MM.1S (cell line): ENCODE results near the gene LNPEP.

Source experiments
- DNase-seq: peaks from one replicate; pipeline ENCODE4 v3.0.0-alpha.2; 2015
- H2AFZ ChIP-seq: fragments of 300-600 bp; sonication (generic); 2 replicates; pipeline ENCODE4 v1.6.0; 2016; ENCODE audit warnings: antibody characterized with exemption, low read length
- H3F3A ChIP-seq: fragments of 300-600 bp; sonication (generic); 2 replicates; pipeline ENCODE4 v1.6.1; 2016; ENCODE audit warnings: mild to moderate bottlenecking, antibody characterized with exemption, low read length, moderate library complexity, mixed read lengths; ENCODE audit not compliant: insufficient read depth
- H3K27ac ChIP-seq: fragments of 300-600 bp; sonication (generic); 2 replicates; pipeline ENCODE4 v1.5.1; 2016; ENCODE audit warnings: mild to moderate bottlenecking, low read length
- H3K27me3 ChIP-seq: fragments of 300-600 bp; sonication (generic); replicated peaks from 2 replicates; pipeline ENCODE4 v1.6.0; 2016; ENCODE audit warnings: low read length; ENCODE audit not compliant: insufficient read depth
- H3K36me3 ChIP-seq: fragments of 300-600 bp; sonication (generic); replicated peaks from 2 replicates; pipeline ENCODE4 v1.6.1; 2016; ENCODE audit warnings: mild to moderate bottlenecking, low read length, mixed read lengths; ENCODE audit not compliant: insufficient read depth
- H3K4me1 ChIP-seq: fragments of 300-600 bp; sonication (generic); 2 replicates; pipeline ENCODE4 v1.6.1; 2016; ENCODE audit warnings: low read length, mixed read lengths
- H3K4me2 ChIP-seq: fragments of 300-600 bp; sonication (generic); 2 replicates; pipeline ENCODE4 v1.6.0; 2016; ENCODE audit warnings: low read depth, low read length
- H3K4me3 ChIP-seq: fragments of 300-600 bp; sonication (generic); 2 replicates; pipeline ENCODE4 v1.5.1; 2016; ENCODE audit warnings: low read length, mixed read lengths
- H3K79me2 ChIP-seq: fragments of 300-600 bp; sonication (generic); 2 replicates; pipeline ENCODE4 v1.6.1; 2016; ENCODE audit warnings: mixed run types, low read length, mixed read lengths
- H3K9ac ChIP-seq: fragments of 300-600 bp; sonication (generic); 2 replicates; pipeline ENCODE4 v1.6.1; 2016; ENCODE audit warnings: low read length, mixed read lengths
- H3K9me2 ChIP-seq: fragments of 300-600 bp; sonication (generic); replicated peaks from 2 replicates; pipeline ENCODE4 v1.6.1; 2016; ENCODE audit warnings: mild to moderate bottlenecking, low read length, mixed read lengths; ENCODE audit not compliant: insufficient read depth
- H3K9me3 ChIP-seq: fragments of 300-600 bp; sonication (generic); replicated peaks from 2 replicates; pipeline ENCODE4 v1.6.1; 2016; ENCODE audit warnings: mild to moderate bottlenecking, low read length, mixed read lengths; ENCODE audit not compliant: insufficient read depth
- H4K20me1 ChIP-seq: fragments of 300-600 bp; sonication (generic); 2 replicates; pipeline ENCODE4 v1.6.1; 2016; ENCODE audit warnings: mild to moderate bottlenecking, low read length, moderate library complexity, mixed read lengths; ENCODE audit not compliant: insufficient read depth
- EZH2 ChIP-seq: fragments of 300-600 bp; sonication (generic); optimal IDR thresholded peaks from 2 replicates; pipeline ENCODE3; 2017; ENCODE audit warnings: low read depth, mild to moderate bottlenecking, antibody characterized with exemption, low read length, mixed read lengths
- EZH2phosphoT487 ChIP-seq: fragments of 300-600 bp; sonication (generic); IDR thresholded peaks from 2 replicates; pipeline ENCODE4 v1.6.1; 2018; ENCODE audit warnings: antibody characterized with exemption, low read length
- TF ChIP-seq, protein P1 (sequence below): fragments of 300-600 bp; sonication (generic); IDR thresholded peaks from 2 replicates; pipeline ENCODE4 v1.5.1; 2016; ENCODE audit warnings: antibody characterized with exemption, low read length, mixed read lengths

Gene LNPEP

DNA sequence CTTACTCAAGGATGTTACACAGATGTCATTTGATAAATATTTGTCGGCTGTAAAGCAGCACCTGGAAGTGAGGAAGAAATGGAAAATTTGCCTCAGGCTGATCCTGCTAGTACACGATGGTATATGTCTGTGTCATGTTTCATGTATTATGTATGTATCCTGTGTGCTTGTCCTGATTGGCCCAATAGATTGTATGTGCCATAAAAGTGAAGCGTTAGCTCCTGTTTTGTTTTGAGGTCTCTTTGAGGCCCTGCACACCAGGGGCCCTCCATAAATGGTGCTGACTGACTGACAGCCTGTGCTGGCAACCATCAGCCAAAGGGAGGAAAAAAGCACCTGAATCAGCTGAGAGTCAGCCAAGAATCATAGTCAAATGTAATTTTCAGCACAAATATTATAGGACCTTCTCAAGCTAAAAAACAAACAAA lies 11.8 kb upstream of the LNPEP start:
- Histone ChIP-seq H4K20me1 (no peaks in the 10 kb centered on the region), H3K4me1 (peaks cover 19% of the 10 kb centered on the region), H3K79me2 (no peaks in the 10 kb centered on the region), H3K4me2 (no peak overlapping the region), H2AFZ (no peak overlapping the region), H3K36me3 (no peaks in the 10 kb centered on the region), H3K27me3 (no peaks in the 10 kb centered on the region), H3K27ac (no peak overlapping the region), H3K4me3 (no peak overlapping the region), H3K9ac (no peak overlapping the region), H3K9me3 (no peaks in the 10 kb centered on the region), H3K9me2 (no peaks in the 10 kb centered on the region), H3F3A (0 out of 2 replicates have a peak, but pooled peaks cover 5% of the 10 kb centered on the region)
- TF ChIP-seq, protein P1, sequence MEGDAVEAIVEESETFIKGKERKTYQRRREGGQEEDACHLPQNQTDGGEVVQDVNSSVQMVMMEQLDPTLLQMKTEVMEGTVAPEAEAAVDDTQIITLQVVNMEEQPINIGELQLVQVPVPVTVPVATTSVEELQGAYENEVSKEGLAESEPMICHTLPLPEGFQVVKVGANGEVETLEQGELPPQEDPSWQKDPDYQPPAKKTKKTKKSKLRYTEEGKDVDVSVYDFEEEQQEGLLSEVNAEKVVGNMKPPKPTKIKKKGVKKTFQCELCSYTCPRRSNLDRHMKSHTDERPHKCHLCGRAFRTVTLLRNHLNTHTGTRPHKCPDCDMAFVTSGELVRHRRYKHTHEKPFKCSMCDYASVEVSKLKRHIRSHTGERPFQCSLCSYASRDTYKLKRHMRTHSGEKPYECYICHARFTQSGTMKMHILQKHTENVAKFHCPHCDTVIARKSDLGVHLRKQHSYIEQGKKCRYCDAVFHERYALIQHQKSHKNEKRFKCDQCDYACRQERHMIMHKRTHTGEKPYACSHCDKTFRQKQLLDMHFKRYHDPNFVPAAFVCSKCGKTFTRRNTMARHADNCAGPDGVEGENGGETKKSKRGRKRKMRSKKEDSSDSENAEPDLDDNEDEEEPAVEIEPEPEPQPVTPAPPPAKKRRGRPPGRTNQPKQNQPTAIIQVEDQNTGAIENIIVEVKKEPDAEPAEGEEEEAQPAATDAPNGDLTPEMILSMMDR, result no peak
- TF ChIP-seq EZH2phosphoT487 (no peak), EZH2 (no peak)
- no peak for DNase-seq

DNA sequence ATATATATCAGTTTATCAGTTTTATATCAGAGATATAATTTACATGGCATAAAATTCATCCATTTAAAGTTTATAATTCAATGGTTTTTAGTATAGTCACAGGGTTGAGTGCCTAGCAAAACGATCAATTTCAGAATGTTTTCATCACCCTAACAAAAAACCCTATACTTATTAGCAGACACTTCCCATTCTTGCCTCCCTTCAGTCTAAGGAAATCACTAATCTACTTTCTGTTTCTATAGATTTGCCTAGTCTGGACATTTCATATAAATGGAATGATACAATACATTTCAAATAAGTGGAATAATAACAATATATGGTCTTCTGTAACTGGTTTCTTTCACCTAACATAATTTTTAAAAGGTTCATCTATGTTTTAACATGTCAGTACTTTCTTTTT lies 9.6 kb upstream of the LNPEP start:
- Histone ChIP-seq H3K27me3 (no peaks in the 10 kb centered on the region), H3K79me2 (no peaks in the 10 kb centered on the region), H4K20me1 (no peaks in the 10 kb centered on the region), H2AFZ (no peak overlapping the region), H3K9me3 (no peaks in the 10 kb centered on the region), H3K36me3 (no peaks in the 10 kb centered on the region), H3K4me3 (no peak overlapping the region), H3K9ac (no peak overlapping the region), H3K4me1 (peaks cover 9% of the 10 kb centered on the region), H3F3A (0 out of 2 replicates have a peak, but pooled peaks cover 2% of the 10 kb centered on the region), H3K4me2 (no peak overlapping the region), H3K27ac (no peak overlapping the region), H3K9me2 (no peaks in the 10 kb centered on the region)
- TF ChIP-seq, protein P1, result no peak
- no peak for TF ChIP-seq EZH2
- TF ChIP-seq EZH2phosphoT487, result no peak
- no peak for DNase-seq

DNA sequence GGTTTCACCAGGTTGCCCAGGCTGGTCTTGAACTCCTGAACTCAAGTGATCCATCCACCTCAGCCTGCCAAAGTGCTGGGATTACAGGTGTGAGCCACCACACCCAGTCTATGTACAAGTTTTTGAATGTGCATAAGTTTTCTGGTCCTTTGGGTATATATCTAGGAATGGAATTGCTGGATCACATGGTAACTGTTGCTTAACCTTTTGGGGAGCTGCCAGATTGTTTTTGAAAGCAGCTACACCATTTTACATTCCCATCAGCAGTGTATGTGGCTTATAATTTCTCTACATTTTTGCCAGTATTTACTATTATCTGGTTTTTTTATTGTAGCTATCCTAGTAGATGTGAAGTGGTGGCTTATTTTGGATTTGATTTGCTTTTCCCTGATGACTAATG lies 8.9 kb upstream of the LNPEP start:
- TF ChIP-seq, protein P1, result no peak
- TF ChIP-seq EZH2 (no peak), EZH2phosphoT487 (no peak)
- no peak overlapping the region for H3K4me3 ChIP-seq
- H2AFZ ChIP-seq, result no peak overlapping the region
- H4K20me1 ChIP-seq, result no peaks in the 10 kb centered on the region
- peaks cover 7% of the 10 kb centered on the region; the same call in 1 of the 2 replicates for H3K4me1 ChIP-seq
- H3K36me3 ChIP-seq, result no peaks in the 10 kb centered on the region
- H3F3A ChIP-seq, result no peaks in the 10 kb centered on the region
- H3K27ac ChIP-seq, result no peak overlapping the region
- no peaks in the 10 kb centered on the region for H3K9me3 ChIP-seq
- no peaks in the 10 kb centered on the region for H3K9me2 ChIP-seq
- H3K4me2 ChIP-seq, result no peak overlapping the region
- H3K27me3 ChIP-seq, result no peaks in the 10 kb centered on the region
- H3K9ac ChIP-seq, result no peak overlapping the region
- no peak for DNase-seq
- H3K79me2 ChIP-seq, result no peaks in the 10 kb centered on the region
